Dendritic cell treated with granulocyte-macrophage colony-stimulating factor and Interleukin-4, amounts not matched to agents 40 ng/mL and 50 ng/mL, for 4 days (primary cell): Measurements from ENCODE around the gene TAF15.

ENCODE experiments used
- H3K27ac Mint-ChIP-seq: one replicate; pipeline ENCODE4 v1.8.0; 2022; ENCODE audit warnings: mild to moderate bottlenecking, mixed read lengths
- H3K27me3 Mint-ChIP-seq: one replicate; pipeline ENCODE4 v1.8.0; 2022; ENCODE audit warnings: mild to moderate bottlenecking, mixed read lengths
- H3K36me3 Mint-ChIP-seq: one replicate; pipeline ENCODE4 v1.8.0; 2022; ENCODE audit warnings: low read depth, mixed read lengths
- H3K4me1 Mint-ChIP-seq: one replicate; pipeline ENCODE4 v1.8.0; 2022; ENCODE audit warnings: low read depth, mixed read lengths
- H3K4me3 Mint-ChIP-seq: one replicate; pipeline ENCODE4 v1.8.0; 2022; ENCODE audit warnings: mild to moderate bottlenecking, moderate library complexity, mixed read lengths
- H3K9me3 Mint-ChIP-seq: one replicate; pipeline ENCODE4 v1.8.0; 2022; ENCODE audit warnings: mixed read lengths
- intact Hi-C: fragments of 100-400 bp; cut with micrococcal nuclease; formaldehyde crosslinking; loops from one replicate; pipeline ENCODE4 v1.15.0; 2022

The TAF15 gene

GRCh38 chr17:35795871-35796265 is 13.4 kb upstream of the TAF15 start:
- H3K27ac Mint-ChIP-seq = no peak overlapping the region
- peaks cover 16% of the 10 kb centered on the region for H3K4me1 Mint-ChIP-seq
- H3K4me3 Mint-ChIP-seq = peak overlapping the region; percentile 70
- no peaks in the 10 kb centered on the region for H3K9me3 Mint-ChIP-seq
- peaks cover 78% of the 10 kb centered on the region for H3K27me3 Mint-ChIP-seq
- no peaks in the 10 kb centered on the region for H3K36me3 Mint-ChIP-seq
- intact Hi-C loops = no loop called here

DNA sequence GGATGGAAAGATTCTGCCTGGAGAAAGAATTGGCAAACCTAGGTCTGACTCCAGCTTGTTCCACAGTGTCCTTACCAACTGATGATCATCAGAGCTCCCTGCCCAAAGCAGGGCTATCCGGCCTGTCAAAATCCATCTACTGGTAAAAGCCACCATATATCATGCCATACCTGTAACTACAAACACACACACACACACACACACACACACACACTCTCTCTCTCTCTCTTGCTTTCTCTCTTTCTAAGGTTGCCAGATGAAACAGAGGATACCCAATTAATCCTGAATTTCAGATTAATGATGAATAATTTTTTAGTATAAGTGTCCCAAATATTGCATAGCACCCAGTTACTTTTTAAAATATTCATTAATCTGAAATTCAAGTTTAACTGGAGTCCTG is 12.3 kb upstream of the TAF15 start:
- H3K36me3 Mint-ChIP-seq = no peaks in the 10 kb centered on the region
- peaks cover 75% of the 10 kb centered on the region for H3K27me3 Mint-ChIP-seq
- no peak overlapping the region for H3K27ac Mint-ChIP-seq
- H3K9me3 Mint-ChIP-seq = no peaks in the 10 kb centered on the region
- H3K4me1 Mint-ChIP-seq = peaks cover 26% of the 10 kb centered on the region
- H3K4me3 Mint-ChIP-seq = no peak overlapping the region
- intact Hi-C loops = no loop called here

DNA sequence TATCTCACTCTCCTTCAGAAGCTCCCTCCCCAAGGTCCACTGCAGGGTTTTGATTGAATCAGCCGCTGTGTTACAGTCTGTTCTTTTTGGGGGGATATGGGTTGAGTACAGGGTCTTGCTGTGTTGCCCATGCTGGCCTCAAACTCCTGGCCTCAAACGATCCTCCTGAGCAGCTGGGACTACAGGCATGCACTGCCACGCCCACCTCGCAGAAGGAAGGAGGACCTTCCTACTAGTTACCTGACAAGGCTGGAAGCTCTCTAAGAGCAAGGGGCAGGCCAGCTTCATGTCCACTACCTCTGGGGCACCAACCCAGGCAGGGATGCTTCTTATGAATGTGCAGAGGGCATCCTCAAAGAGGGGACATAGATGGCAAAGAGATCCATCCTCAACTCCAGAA is 11.9 kb upstream of the TAF15 start:
- Mint-ChIP-seq H3K36me3 (no peaks in the 10 kb centered on the region), H3K9me3 (no peaks in the 10 kb centered on the region), H3K4me3 (no peak overlapping the region), H3K27ac (no peak overlapping the region), H3K27me3 (peaks cover 72% of the 10 kb centered on the region), H3K4me1 (peaks cover 30% of the 10 kb centered on the region)
- intact Hi-C loops = no loop called here

- Mint-ChIP-seq H3K27me3 (peaks cover 69% of the 10 kb centered on the region), H3K4me3 (no peak overlapping the region)
- intact Hi-C loops = no loop called here
Observed at GRCh38 chr17:35797918-35798317, 11.4 kb upstream of the TAF15 start.

GRCh38 chr17:35799942-35800341 is 9.3 kb upstream of the TAF15 start:
- intact Hi-C loops = no loop called here
- Mint-ChIP-seq H3K27ac (no peak overlapping the region), H3K36me3 (no peaks in the 10 kb centered on the region), H3K4me3 (no peak overlapping the region), H3K9me3 (no peaks in the 10 kb centered on the region), H3K27me3 (peaks cover 51% of the 10 kb centered on the region), H3K4me1 (peaks cover 27% of the 10 kb centered on the region)

More at GRCh38 chr17:35797918-35798317, 11.4 kb upstream of the TAF15 start:
- Mint-ChIP-seq H3K9me3 (no peaks in the 10 kb centered on the region), H3K4me1 (peaks cover 30% of the 10 kb centered on the region), H3K36me3 (no peaks in the 10 kb centered on the region), H3K27ac (no peak overlapping the region)

- intact Hi-C loops = no loop called here
- Mint-ChIP-seq H3K4me3 (no peak overlapping the region), H3K27ac (peak overlapping the region; percentile 75), H3K9me3 (no peaks in the 10 kb centered on the region), H3K36me3 (no peaks in the 10 kb centered on the region), H3K27me3 (peaks cover 39% of the 10 kb centered on the region), H3K4me1 (peaks cover 17% of the 10 kb centered on the region)
Observed at GRCh38 chr17:35801583-35802224, 7.6 kb upstream of the TAF15 start.

GRCh38 chr17:35804658-35805192 is 4.6 kb upstream of the TAF15 start:
- Mint-ChIP-seq H3K36me3 (peaks cover 5% of the 10 kb centered on the region), H3K27me3 (peaks cover 27% of the 10 kb centered on the region), H3K27ac (no peak overlapping the region), H3K4me1 (peaks cover 40% of the 10 kb centered on the region), H3K4me3 (no peak overlapping the region), H3K9me3 (no peaks in the 10 kb centered on the region)
- intact Hi-C loops = loop anchor here (1.0 kb wide), 1 partner anchor 40 kb away; no protein-coding TSS in a partner anchor

DNA sequence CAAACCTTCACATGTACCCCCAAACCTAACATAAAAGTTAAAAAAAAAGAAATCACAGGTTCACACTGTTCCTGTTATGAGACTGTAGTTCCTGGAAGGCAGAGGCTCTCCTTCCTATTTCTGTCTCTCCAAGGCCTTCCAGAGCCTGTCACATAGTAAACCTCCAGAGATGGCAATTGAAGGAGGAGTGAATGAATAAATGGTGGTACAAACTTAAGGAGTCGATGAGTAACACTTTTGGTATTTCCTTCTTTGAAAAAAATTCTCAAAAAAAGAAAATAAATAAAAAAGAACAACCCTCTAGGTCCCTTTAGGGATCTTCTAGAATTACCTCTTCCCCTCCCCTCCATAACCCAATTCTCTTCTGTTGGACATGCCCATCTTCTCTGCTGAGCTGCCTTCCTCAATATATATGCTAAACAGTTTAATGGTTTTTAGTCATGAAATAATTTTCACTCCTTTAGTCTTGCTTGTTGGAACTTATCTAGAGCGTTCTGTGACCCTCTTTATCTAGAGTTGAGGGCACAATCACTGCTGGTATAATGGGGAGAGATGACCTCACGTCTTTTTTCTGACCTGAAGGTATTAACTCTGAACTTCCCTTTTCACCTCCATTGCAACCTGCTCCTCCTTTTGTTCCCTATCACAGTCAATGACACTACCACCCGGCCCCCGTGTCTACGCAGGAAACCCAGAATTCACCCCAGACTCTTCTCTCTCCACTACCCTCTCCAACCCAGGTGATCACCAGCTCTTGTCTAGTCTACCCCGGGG is 1.7 kb upstream of the TAF15 start:
- Mint-ChIP-seq H3K9me3 (no peaks in the 10 kb centered on the region), H3K4me1 (peaks cover 40% of the 10 kb centered on the region), H3K36me3 (peaks cover 11% of the 10 kb centered on the region), H3K27me3 (peaks cover 17% of the 10 kb centered on the region), H3K4me3 (no peak overlapping the region), H3K27ac (peak overlapping the region; percentile 97)
- intact Hi-C loops = no loop called here

- Mint-ChIP-seq H3K27ac (peak overlapping the region; percentile 97), H3K27me3 (peaks cover 15% of the 10 kb centered on the region), H3K4me3 (peak overlapping the region; percentile 94), H3K9me3 (no peaks in the 10 kb centered on the region), H3K36me3 (peaks cover 18% of the 10 kb centered on the region), H3K4me1 (peaks cover 46% of the 10 kb centered on the region)
- intact Hi-C loops = no loop called here
Observed at GRCh38 chr17:35808240-35808961, 883 bp upstream of the TAF15 start.

GRCh38 chr17:35809855-35810461 is 674 bp downstream of the TAF15 start:
- Mint-ChIP-seq H3K27ac (peak overlapping the region; percentile 97), H3K9me3 (no peaks in the 10 kb centered on the region)

DNA sequence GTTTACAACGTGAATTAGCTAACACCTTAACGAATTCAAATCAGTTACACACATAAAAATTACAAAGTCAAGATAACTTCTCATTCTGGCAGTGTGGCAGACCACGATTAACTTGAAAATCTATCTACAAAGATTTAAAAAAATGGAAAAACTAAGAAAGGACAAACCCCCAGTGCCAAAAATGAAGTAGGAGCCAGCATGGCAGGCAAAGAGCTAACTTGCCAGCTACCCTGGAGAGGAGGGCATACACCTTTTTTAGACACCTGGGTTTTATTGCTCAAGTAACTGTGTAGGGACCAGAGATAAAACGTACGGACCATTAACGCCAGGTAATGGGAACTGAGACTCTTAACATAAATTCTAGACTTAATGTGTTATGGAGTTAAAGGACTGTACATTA is 2.5 kb downstream of the TAF15 start:
- peaks cover 10% of the 10 kb centered on the region for H3K27me3 Mint-ChIP-seq
- intact Hi-C loops = no loop called here
- H3K4me1 Mint-ChIP-seq = peaks cover 46% of the 10 kb centered on the region
- H3K27ac Mint-ChIP-seq = no peak overlapping the region
- H3K4me3 Mint-ChIP-seq = no peak overlapping the region
- peaks cover 37% of the 10 kb centered on the region for H3K36me3 Mint-ChIP-seq
- no peaks in the 10 kb centered on the region for H3K9me3 Mint-ChIP-seq

More at GRCh38 chr17:35809855-35810461, 674 bp downstream of the TAF15 start:
- Mint-ChIP-seq H3K4me3 (peak overlapping the region; percentile 94), H3K27me3 (peaks cover 14% of the 10 kb centered on the region), H3K4me1 (peaks cover 49% of the 10 kb centered on the region), H3K36me3 (peaks cover 27% of the 10 kb centered on the region)
- intact Hi-C loops = loop anchor here (1.0 kb wide), 1 partner anchor 46 kb away; no protein-coding TSS in a partner anchor

DNA sequence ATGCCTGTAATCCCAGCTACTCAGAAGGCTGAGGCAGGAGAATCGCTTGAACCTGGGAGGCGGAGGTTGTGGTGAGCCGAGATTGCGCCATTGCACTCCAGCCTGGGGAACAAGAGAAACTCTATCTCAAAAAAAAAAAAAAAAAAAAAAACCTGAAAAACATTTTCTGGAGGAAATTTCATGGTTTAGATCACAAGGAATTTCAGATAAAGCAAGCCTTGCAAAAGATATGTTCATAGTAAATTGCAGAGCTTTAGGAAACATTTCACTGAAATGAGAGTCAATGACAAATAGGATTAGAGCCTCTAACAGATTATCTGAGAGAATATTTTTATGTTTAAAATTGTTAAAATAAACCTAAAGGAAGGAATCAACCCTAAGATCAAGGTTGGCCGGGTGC is 3.2 kb downstream of the TAF15 start:
- peaks cover 39% of the 10 kb centered on the region for H3K4me1 Mint-ChIP-seq
- no peak overlapping the region for H3K4me3 Mint-ChIP-seq
- H3K9me3 Mint-ChIP-seq = no peaks in the 10 kb centered on the region
- intact Hi-C loops = no loop called here
- peaks cover 9% of the 10 kb centered on the region for H3K27me3 Mint-ChIP-seq
- peaks cover 44% of the 10 kb centered on the region for H3K36me3 Mint-ChIP-seq
- H3K27ac Mint-ChIP-seq = no peak overlapping the region

DNA sequence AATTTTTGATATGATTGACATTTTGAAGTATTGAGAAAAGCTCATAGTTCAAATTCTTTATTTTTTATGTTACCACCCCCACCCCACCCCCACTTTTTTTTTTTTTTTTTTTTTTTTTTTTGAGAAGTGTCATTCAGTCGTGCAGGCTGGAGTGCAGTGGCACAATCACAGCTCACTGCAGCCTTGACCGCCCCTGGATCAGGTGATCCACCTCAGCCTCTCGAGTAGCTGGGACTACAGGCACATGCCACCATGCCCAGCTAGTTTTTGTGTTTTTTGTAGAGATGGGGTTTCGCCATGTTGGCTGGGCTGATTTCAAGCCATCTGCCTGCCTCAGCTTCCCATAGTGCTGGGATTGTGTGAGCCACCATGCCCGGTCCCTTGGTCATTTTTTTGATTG is 7.4 kb downstream of the TAF15 start:
- peaks cover 66% of the 10 kb centered on the region for H3K36me3 Mint-ChIP-seq
- no peaks in the 10 kb centered on the region for H3K27me3 Mint-ChIP-seq
- no peak overlapping the region for H3K27ac Mint-ChIP-seq
- no peaks in the 10 kb centered on the region for H3K9me3 Mint-ChIP-seq
- H3K4me1 Mint-ChIP-seq = peaks cover 15% of the 10 kb centered on the region
- no peak overlapping the region for H3K4me3 Mint-ChIP-seq
- intact Hi-C loops = no loop called here
